HCT116 (cell line): ENCODE results near the gene EVI5. TPM values are rescaled to one million over a fixed set of nuclear protein-coding genes. Genes with fewer than 3 reads are reported as not detected.

Experiments used
- ATAC-seq: fragments of 200-7000 bp; cut with Tn5 transposase; 2 replicates; pipeline ENCODE4 v1.9.1; 2020; ENCODE audit warnings: mild to moderate bottlenecking, moderate library complexity
- BruUV-seq: library from RNA; stranded (reverse); fragments of 400-500 nt; replicated peaks from 2 replicates; lab custom pipeline; 2021; lab: Mats Ljungman, UMichigan
- CTCF ChIA-PET: fragments of 300-600 bp; sonication (Branson Sonifier 250); formaldehyde crosslinking; loops from one replicate; lab custom pipeline; 2021; ENCODE audit warnings: antibody characterized with exemption; lab: Charles Lee
- POLR2A ChIA-PET: fragments of 300-600, 350-600 bp; sonication (Branson Sonifier 250); formaldehyde crosslinking; loops from one replicate; lab custom pipeline; 2021; ENCODE audit warnings: antibody characterized with exemption; lab: Charles Lee
- RAD21 ChIA-PET, 2 experiments: fragments of 300-600 bp; sonication (Branson Sonifier 250); formaldehyde crosslinking; loops; one replicate each; lab custom pipeline; 2023; ENCODE audit warnings: low total read pairs in 2 of 2; ENCODE audit not compliant: uncharacterized antibody in 2 of 2, unreplicated experiment in 2 of 2, low non-redundant PET in 1 of 2; lab: Charles Lee
- DNase-seq: peaks from one replicate; pipeline ENCODE4 v3.0.0-alpha.2; 2010; ENCODE audit warnings: low read depth, low spot score
- H2AFZ ChIP-seq: fragments of 200-600 bp; shearing (Covaris generic), sonication (generic); 2 replicates; pipeline ENCODE4 v1.6.1; 2017; ENCODE audit warnings: low read depth, mixed run types, mixed read lengths, antibody characterized with exemption, low read length; ENCODE audit not compliant: poor library complexity, severe bottlenecking
- H3K27ac ChIP-seq: 2 replicates; pipeline ENCODE4 v1.5.1; 2012; ENCODE audit warnings: low read depth, low read length
- H3K27me3 ChIP-seq: fragments of 200-600 bp; sonication (generic); 2 replicates; pipeline ENCODE4 v1.6.1; 2016; ENCODE audit warnings: mixed run types, low read length, mixed read lengths; ENCODE audit not compliant: insufficient read depth
- H3K36me3 ChIP-seq, 2 experiments: fragments of 200-500 bp in 1 of 2; fragments of 200-600 bp in 1 of 2; sonication (Bioruptor generic) in 1 of 2; sonication (generic) in 1 of 2; 2 replicates each; pipeline versions ENCODE4 v1.5.1 to v1.6.1; 2014 to 2016; ENCODE audit warnings: low read length in 2 of 2, inconsistent platforms in 1 of 2, mixed read lengths in 1 of 2, mixed run types in 1 of 2; ENCODE audit not compliant: insufficient read depth in 2 of 2, control insufficient read depth in 1 of 2
- H3K4me1 ChIP-seq, 2 experiments: fragments of 200-600 bp in 1 of 2; sonication (generic) in 1 of 2; 2 replicates each; pipeline versions ENCODE4 v1.5.1 to v1.6.1; 2012 to 2017; ENCODE audit warnings: low read length in 2 of 2, inconsistent platforms in 1 of 2, mild to moderate bottlenecking in 1 of 2, mixed read lengths in 1 of 2, mixed run types in 1 of 2, moderate library complexity in 1 of 2; ENCODE audit not compliant: insufficient read depth in 2 of 2, control insufficient read depth in 1 of 2
- H3K4me2 ChIP-seq: fragments of 200-600 bp; sonication (generic); 2 replicates; pipeline ENCODE4 v1.6.1; 2017; ENCODE audit warnings: mixed run types, low read length, mixed read lengths
- H3K4me3 ChIP-seq, 2 experiments: fragments of 200-600 bp in 1 of 2; sonication (generic) in 1 of 2; replicated peaks in 1 of 2; 2 replicates each; pipeline ENCODE4 v1.5.1; 2011 to 2016; ENCODE audit warnings: low read length in 2 of 2, control low read depth in 1 of 2, low read depth in 1 of 2, mild to moderate bottlenecking in 1 of 2, mixed read lengths in 1 of 2, mixed run types in 1 of 2
- H3K79me2 ChIP-seq: fragments of 200-600 bp; sonication (generic); 2 replicates; pipeline ENCODE4 v1.6.1; 2017; ENCODE audit warnings: mild to moderate bottlenecking, mixed run types, low read length, moderate library complexity, mixed read lengths; ENCODE audit not compliant: insufficient read depth
- H3K9ac ChIP-seq: fragments of 200-600 bp; sonication (generic); 2 replicates; pipeline ENCODE4 v1.6.1; 2016; ENCODE audit warnings: low read length, mixed read lengths
- H3K9me2 ChIP-seq: fragments of 200-600 bp; sonication (generic), shearing (Covaris generic); 2 replicates; pipeline ENCODE4 v1.6.1; 2017; ENCODE audit warnings: mixed run types, mild to moderate bottlenecking, moderate library complexity; ENCODE audit not compliant: insufficient read depth
- H3K9me3 ChIP-seq, 2 experiments: fragments of 200-500 bp in 1 of 2; fragments of 200-600 bp in 1 of 2; sonication (Bioruptor generic) in 1 of 2; sonication (generic) in 1 of 2; 2 replicates each; pipeline ENCODE4 v1.6.1; 2014 to 2017; ENCODE audit warnings: low read length in 2 of 2, mixed read lengths in 2 of 2, inconsistent platforms in 1 of 2, low read depth in 1 of 2, mild to moderate bottlenecking in 1 of 2, mixed run types in 1 of 2, moderate library complexity in 1 of 2; ENCODE audit not compliant: control insufficient read depth in 1 of 2, insufficient read depth in 1 of 2
- H4K20me1 ChIP-seq: fragments of 200-600 bp; sonication (generic), shearing (Covaris generic); 2 replicates; pipeline ENCODE4 v1.6.1; 2017; ENCODE audit warnings: mixed run types, mild to moderate bottlenecking, moderate library complexity; ENCODE audit not compliant: insufficient read depth
- JUND ChIP-seq: IDR thresholded peaks from 2 replicates; pipeline ENCODE4 v1.6.1; 2012
- YY1 ChIP-seq: IDR thresholded peaks from 2 replicates; pipeline ENCODE4 v1.6.1; 2011; ENCODE audit warnings: low read length, low read depth, moderate library complexity, mild to moderate bottlenecking; ENCODE audit not compliant: insufficient replicate concordance; ENCODE audit errors: extremely low read depth
- intact Hi-C: fragments of 100-400 bp; cut with micrococcal nuclease; formaldehyde crosslinking; loops from 2 replicates; pipeline ENCODE4 v1.10.0; 2022
- total RNA-seq: library from RNA; stranded (reverse); gene quantifications from one replicate; pipeline ENCODE4 v1.2.1, GENCODE V29; 2021; ENCODE audit not compliant: unreplicated experiment
- TF ChIP-seq, protein P1 (sequence below): IDR thresholded peaks from 2 replicates; pipeline ENCODE4 v1.6.1; 2011; ENCODE audit warnings: mild to moderate bottlenecking, low read length, moderate library complexity; ENCODE audit not compliant: insufficient replicate concordance; ENCODE audit errors: extremely low read depth
- TF ChIP-seq, protein P2 (sequence below), 3 experiments: fragments of 200-600 bp in 1 of 3; sonication (generic) in 1 of 3; IDR thresholded peaks in 2 of 3; conservative IDR thresholded peaks in 1 of 3; 2 replicates each; pipeline ENCODE4 v1.5.1; 2012 to 2017; ENCODE audit warnings: low read depth in 2 of 3, low read length in 2 of 3, antibody characterized with exemption in 1 of 3, borderline replicate concordance in 1 of 3, control low read depth in 1 of 3, mild to moderate bottlenecking in 1 of 3, mixed read lengths in 1 of 3, mixed run types in 1 of 3, moderate library complexity in 1 of 3; ENCODE audit not compliant: insufficient read depth in 1 of 3
- TF ChIP-seq, protein P3 (sequence below): IDR thresholded peaks from 2 replicates; pipeline ENCODE4 v1.6.1; 2012

Gene EVI5
- total RNA-seq, 1 experiment from 2014 or later: 21.8 TPM

DNA sequence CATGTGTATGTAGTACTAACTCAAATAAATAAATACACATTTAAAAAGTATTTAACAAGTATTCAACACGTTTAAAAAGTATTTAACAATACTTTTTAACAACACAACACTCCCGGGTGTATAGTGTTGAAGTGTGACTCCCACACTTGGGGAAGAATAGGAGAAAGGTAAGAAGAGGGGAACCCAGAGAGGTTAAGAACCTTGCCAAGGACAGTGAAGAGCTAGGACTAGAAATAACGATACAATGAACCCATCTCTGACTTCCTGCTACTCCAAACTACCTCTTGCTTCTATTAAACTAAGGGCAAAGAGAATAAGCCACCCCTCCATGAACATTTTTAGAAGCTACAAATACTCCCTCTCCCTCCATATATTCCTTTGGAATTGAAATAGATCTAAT, 296.5 kb downstream of the EVI5 start (continued):
- TF ChIP-seq, protein P1, sequence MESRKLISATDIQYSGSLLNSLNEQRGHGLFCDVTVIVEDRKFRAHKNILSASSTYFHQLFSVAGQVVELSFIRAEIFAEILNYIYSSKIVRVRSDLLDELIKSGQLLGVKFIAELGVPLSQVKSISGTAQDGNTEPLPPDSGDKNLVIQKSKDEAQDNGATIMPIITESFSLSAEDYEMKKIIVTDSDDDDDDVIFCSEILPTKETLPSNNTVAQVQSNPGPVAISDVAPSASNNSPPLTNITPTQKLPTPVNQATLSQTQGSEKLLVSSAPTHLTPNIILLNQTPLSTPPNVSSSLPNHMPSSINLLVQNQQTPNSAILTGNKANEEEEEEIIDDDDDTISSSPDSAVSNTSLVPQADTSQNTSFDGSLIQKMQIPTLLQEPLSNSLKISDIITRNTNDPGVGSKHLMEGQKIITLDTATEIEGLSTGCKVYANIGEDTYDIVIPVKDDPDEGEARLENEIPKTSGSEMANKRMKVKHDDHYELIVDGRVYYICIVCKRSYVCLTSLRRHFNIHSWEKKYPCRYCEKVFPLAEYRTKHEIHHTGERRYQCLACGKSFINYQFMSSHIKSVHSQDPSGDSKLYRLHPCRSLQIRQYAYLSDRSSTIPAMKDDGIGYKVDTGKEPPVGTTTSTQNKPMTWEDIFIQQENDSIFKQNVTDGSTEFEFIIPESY: no peak

DNA sequence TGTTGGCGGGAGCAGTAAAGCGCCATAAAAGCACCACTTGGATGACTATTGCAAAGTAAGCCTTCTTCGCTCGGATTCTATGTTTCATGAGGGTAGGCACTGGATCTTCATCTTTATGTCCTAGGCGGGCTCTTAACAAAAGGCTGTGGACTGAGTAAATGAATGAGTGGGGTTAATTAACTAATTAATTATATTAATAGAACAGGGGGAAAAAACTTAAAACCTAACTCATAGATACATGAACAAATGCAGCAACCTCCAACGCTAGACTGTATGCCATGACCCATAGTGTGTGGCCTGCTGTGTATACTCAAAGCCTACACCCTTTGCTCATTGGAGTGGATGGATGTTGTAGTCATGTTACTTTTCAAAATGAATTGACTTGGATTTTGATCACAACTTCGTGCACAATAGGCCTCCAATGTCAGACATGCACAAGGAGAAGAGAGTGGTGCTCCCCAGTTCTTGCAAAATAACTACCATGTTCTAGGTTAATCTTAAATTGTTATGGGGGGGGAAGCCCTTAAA, 297.8 kb downstream of the EVI5 start:
- Histone ChIP-seq H3K36me3 (no peaks in the 10 kb centered on the region), H4K20me1 (no peaks in the 10 kb centered on the region), H3K27me3 (no peaks in the 10 kb centered on the region), H3K4me3 (peak overlapping the region; percentile 70 to 84; a peak in 3 of 4 replicates), H3K27ac (no peak overlapping the region), H3K4me2 (peak overlapping the region; percentile 99), H3K4me1 (peaks cover 7 to 20% of the 10 kb centered on the region in 2 experiments), H2AFZ (no peak overlapping the region), H3K9ac (peak overlapping the region; percentile 65), H3K9me3 (no peaks in the 10 kb centered on the region), H3K79me2 (no peaks in the 10 kb centered on the region), H3K9me2 (no peaks in the 10 kb centered on the region)
- TF ChIP-seq, protein P2, sequence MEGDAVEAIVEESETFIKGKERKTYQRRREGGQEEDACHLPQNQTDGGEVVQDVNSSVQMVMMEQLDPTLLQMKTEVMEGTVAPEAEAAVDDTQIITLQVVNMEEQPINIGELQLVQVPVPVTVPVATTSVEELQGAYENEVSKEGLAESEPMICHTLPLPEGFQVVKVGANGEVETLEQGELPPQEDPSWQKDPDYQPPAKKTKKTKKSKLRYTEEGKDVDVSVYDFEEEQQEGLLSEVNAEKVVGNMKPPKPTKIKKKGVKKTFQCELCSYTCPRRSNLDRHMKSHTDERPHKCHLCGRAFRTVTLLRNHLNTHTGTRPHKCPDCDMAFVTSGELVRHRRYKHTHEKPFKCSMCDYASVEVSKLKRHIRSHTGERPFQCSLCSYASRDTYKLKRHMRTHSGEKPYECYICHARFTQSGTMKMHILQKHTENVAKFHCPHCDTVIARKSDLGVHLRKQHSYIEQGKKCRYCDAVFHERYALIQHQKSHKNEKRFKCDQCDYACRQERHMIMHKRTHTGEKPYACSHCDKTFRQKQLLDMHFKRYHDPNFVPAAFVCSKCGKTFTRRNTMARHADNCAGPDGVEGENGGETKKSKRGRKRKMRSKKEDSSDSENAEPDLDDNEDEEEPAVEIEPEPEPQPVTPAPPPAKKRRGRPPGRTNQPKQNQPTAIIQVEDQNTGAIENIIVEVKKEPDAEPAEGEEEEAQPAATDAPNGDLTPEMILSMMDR (IDR thresholded peaks at IDR 0.05 in 2 of 3, conservative IDR thresholded peaks at IDR 0.05 in 1 of 3; ENCODE audit: borderline replicate concordance in 1 of 3, insufficient read depth in 1 of 3, low read depth in 2 of 3, low read length in 2 of 3): no peak
- TF ChIP-seq YY1 (no peak), JUND (no peak)
- TF ChIP-seq, protein P3, sequence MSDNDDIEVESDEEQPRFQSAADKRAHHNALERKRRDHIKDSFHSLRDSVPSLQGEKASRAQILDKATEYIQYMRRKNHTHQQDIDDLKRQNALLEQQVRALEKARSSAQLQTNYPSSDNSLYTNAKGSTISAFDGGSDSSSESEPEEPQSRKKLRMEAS: no peak
- ATAC-seq: no peak
- ChIA-PET POLR2A (no interaction called here), RAD21 (no interaction called here), CTCF (interaction anchor here (1.1 kb wide), 1 partner anchor 177 kb away, joined by 6 read pairs; no protein-coding TSS in a partner anchor)
- no TSS peak for BruUV-seq
- intact Hi-C loops: no loop called here
- no peak for DNase-seq
